Adrenal gland (tissue), 5 donors: ENCODE measurements around the gene GRM5.

Experiments
- CTCF ChIP-seq, 6 experiments: fragments of 450-650 bp in 4 of 6; fragments of 200-600 bp in 2 of 6; sonication (generic) in 1 of 6; IDR thresholded peaks; 1 replicate in 5 of 6; 2 replicates in 1 of 6; pipeline versions ENCODE4 v1.5.1 to v1.8.0; 2016 to 2021; ENCODE audit warnings: antibody characterized with exemption in 6 of 6, mild to moderate bottlenecking in 2 of 6, moderate library complexity in 1 of 6
- POLR2A ChIP-seq, 2 donors: fragments of 450-650 bp; IDR thresholded peaks; one replicate each; pipeline ENCODE4 v1.6.1; 2017; ENCODE audit warnings: antibody characterized with exemption in 2 of 2, mild to moderate bottlenecking in 2 of 2, moderate library complexity in 1 of 2
- donor health status: DM: no; HTN: no; CAD: no.

DNA sequence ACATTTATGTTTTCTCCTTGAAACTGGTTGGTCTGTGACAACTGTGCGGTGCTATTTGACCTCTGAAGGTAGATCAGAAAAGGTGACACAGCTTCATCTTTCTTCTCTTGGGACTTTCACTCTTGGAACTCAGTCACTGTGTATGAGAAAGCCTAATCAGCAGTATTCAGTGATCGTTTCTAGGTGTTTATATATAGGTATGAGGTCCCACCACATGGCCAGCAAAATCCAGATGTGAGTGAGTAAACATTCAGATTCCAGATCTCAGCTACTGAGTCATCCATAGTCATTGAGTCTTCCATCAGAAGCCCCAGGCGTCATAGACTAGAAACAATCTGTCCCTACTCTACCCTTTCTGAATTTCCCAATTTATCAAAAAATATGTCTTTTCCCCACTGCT is 610.9 kb downstream of the GRM5 start:
- no peak for TF ChIP-seq CTCF (IDR thresholded peaks at IDR 0.05)
- TF ChIP-seq POLR2A (IDR thresholded peaks at IDR 0.05): no peak
